HepG2 (cell line): ENCODE data around the gene TEX19. TPM values are rescaled to one million over a fixed set of nuclear protein-coding genes. Genes with fewer than 3 reads are reported as not detected.

Source experiments
- DNMT3B ChIP-seq: conservative IDR thresholded peaks from 2 replicates; pipeline ENCODE4 v1.6.1; 2016; ENCODE audit warnings: missing biosample characterization, control low read depth
- HHEX ChIP-seq: IDR thresholded peaks from 2 replicates; pipeline ENCODE4 v1.6.1; 2016; ENCODE audit warnings: control low read depth
- HNF4A ChIP-seq: sonication (generic); formaldehyde crosslinking; IDR thresholded peaks from 2 replicates; pipeline ENCODE4 v1.4.0; 2020; ENCODE audit warnings: missing genetic modification reagents
- KIAA2018 ChIP-seq: sonication (generic); formaldehyde crosslinking; IDR thresholded peaks from 2 replicates; pipeline ENCODE4 v1.5.0; 2020; ENCODE audit warnings: mild to moderate bottlenecking, missing genetic modification reagents, borderline replicate concordance
- NFIC ChIP-seq: IDR thresholded peaks from 2 replicates; pipeline ENCODE4 v1.6.1; 2012; ENCODE audit warnings: mild to moderate bottlenecking, low read length, inconsistent platforms
- SMC3 ChIP-seq: IDR thresholded peaks from 2 replicates; pipeline ENCODE4 v1.6.1; 2011; ENCODE audit warnings: low read length, improper control_type of control experiment
- SNAPC5 ChIP-seq: sonication (generic); formaldehyde crosslinking; IDR thresholded peaks from 2 replicates; pipeline ENCODE4 v1.8.1; 2023; ENCODE audit warnings: mild to moderate bottlenecking, missing genetic modification reagents, borderline replicate concordance
- SP5 ChIP-seq: IDR thresholded peaks from 2 replicates; pipeline ENCODE4 v1.6.1; 2016; ENCODE audit warnings: low read depth, borderline replicate concordance
- SYNCRIP ChIP-seq: fragments of 200-400 bp; formaldehyde crosslinking; IDR thresholded peaks from 2 replicates; pipeline ENCODE4 v1.6.1; 2018; ENCODE audit warnings: mild to moderate bottlenecking, low read depth, low read length; ENCODE audit not compliant: insufficient read depth
- ZBTB34 ChIP-seq: sonication (generic); formaldehyde crosslinking; IDR thresholded peaks from 2 replicates; pipeline ENCODE4 v1.8.0; 2022; ENCODE audit warnings: mild to moderate bottlenecking, missing genetic modification reagents
- ZNF282 ChIP-seq: fragments of 450-650 bp; IDR thresholded peaks from 2 replicates; pipeline ENCODE4 v1.6.1; 2018; ENCODE audit not compliant: partially characterized antibody
- ZNF503 ChIP-seq: sonication (generic); formaldehyde crosslinking; IDR thresholded peaks from 2 replicates; pipeline ENCODE4 v1.4.0; 2020; ENCODE audit warnings: missing genetic modification reagents
- ZNF510 ChIP-seq: sonication (generic); formaldehyde crosslinking; IDR thresholded peaks from 2 replicates; pipeline ENCODE4 v1.4.0; 2020; ENCODE audit warnings: low read depth, mild to moderate bottlenecking, missing genetic modification reagents
- ZNF782 ChIP-seq: sonication (generic); formaldehyde crosslinking; IDR thresholded peaks from 2 replicates; pipeline ENCODE4 v1.4.0; 2020; ENCODE audit warnings: missing genetic modification reagents, mild to moderate bottlenecking, borderline replicate concordance
- ZSCAN29 ChIP-seq: sonication (generic); formaldehyde crosslinking; conservative IDR thresholded peaks from 2 replicates; pipeline ENCODE4 v1.4.0; 2020; ENCODE audit warnings: mild to moderate bottlenecking, missing genetic modification reagents
- polyA plus RNA-seq, 8 experiments: library from polyadenylated mRNA; depleted of rRNA in 3 of 8; stranded (reverse) in 7 of 8; unstranded in 1 of 8; fragments of >200 nt; fragmentation: Illumina TruSeq in 4 of 8; extraction: Trizol in 4 of 8; gene quantifications; 2 replicates each; pipeline versions ENCODE4 v1.2.1 to v1.2.3, GENCODE V29; 2011 to 2016; ENCODE audit warnings: low read depth in 4 of 8, missing spikeins in 1 of 8, mixed read lengths in 1 of 8; ENCODE audit not compliant: insufficient read depth in 1 of 8
- total RNA-seq, 5 experiments: library from RNA; depleted of rRNA; stranded (reverse); fragments of >200 nt; fragmentation: Illumina TruSeq; extraction: Trizol; gene quantifications; 2 replicates each; pipeline ENCODE4 v1.2.3, GENCODE V29; 2016; ENCODE audit warnings: low read depth in 1 of 5
- TF ChIP-seq, protein P1 (sequence below): IDR thresholded peaks from 2 replicates; pipeline ENCODE4 v1.6.1; 2016

Gene TEX19
- total and polyA plus RNA-seq, 2 of the 13 experiments (the other 11 are each of a cell fraction or from before 2014, with no cell fraction given) = 1.3 to 6.0 TPM

DNA sequence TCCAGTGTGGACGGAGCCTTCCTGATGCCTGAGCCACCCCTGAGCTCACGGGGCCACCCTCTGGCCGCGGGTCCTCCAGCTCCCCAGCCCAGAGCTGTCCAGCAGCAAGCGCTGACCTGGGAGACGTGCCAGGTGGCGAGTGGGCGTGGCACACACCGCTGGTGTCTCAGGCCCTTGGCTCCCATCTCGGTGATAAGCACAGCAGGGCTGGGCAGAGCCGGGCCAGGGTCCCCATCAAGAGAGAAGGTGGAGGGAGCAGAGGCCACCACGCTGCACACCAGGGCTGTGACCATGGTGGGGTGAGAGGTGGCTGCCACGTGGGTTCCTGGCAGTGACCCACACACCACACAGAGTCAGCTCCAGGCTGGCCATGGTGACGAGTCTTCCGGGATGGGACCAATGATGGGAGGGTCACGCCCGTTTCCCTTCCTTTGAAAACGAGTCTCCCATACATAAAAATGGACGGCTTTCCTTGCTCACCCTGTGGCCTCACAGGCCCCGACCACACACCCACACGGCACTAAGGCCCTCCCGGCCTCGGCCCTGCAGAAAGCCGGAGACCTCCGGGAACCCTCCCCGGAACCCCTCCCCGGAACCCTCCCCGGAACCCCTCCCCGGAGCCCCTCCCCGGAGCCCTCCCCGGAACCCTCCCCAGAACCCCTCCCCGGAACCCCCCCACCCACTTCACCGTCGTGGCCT, 29.3 kb downstream of the TEX19 start (continued):
- TF ChIP-seq HHEX (CRISPR knock-in tag) (no peak), SYNCRIP (no peak), KIAA2018 (CRISPR knock-in tag) (no peak), HNF4A (CRISPR knock-in tag) (peak; percentile 26; the same call in 1 of the 2 replicates), ZBTB34 (CRISPR knock-in tag) (no peak), SMC3 (peak; percentile 24; the same call in 1 of the 2 replicates), DNMT3B (CRISPR knock-in tag) (no peak), ZNF503 (CRISPR knock-in tag) (no peak), ZNF282 (no peak), NFIC (no peak), ZNF510 (no peak), SNAPC5 (CRISPR knock-in tag) (no peak), SP5 (CRISPR knock-in tag) (peak; percentile 88), ZNF782 (CRISPR knock-in tag) (no peak), ZSCAN29 (CRISPR knock-in tag) (no peak)
- TF ChIP-seq, protein P1, sequence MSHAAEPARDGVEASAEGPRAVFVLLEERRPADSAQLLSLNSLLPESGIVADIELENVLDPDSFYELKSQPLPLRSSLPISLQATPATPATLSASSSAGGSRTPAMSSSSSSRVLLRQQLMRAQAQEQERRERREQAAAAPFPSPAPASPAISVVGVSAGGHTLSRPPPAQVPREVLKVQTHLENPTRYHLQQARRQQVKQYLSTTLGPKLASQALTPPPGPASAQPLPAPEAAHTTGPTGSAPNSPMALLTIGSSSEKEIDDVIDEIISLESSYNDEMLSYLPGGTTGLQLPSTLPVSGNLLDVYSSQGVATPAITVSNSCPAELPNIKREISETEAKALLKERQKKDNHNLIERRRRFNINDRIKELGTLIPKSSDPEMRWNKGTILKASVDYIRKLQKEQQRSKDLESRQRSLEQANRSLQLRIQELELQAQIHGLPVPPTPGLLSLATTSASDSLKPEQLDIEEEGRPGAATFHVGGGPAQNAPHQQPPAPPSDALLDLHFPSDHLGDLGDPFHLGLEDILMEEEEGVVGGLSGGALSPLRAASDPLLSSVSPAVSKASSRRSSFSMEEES (CRISPR knock-in tag) = peak; percentile 25; the same call in 1 of the 2 replicates
